DMS 273 (cell line): ENCODE measurements around the gene IQCK.

Experiments used
- DNase-seq: peaks from one replicate; lab custom pipeline; 2025; ENCODE audit not compliant: unreplicated experiment; lab: John Stamatoyannopoulos, UW

The IQCK gene

DNA sequence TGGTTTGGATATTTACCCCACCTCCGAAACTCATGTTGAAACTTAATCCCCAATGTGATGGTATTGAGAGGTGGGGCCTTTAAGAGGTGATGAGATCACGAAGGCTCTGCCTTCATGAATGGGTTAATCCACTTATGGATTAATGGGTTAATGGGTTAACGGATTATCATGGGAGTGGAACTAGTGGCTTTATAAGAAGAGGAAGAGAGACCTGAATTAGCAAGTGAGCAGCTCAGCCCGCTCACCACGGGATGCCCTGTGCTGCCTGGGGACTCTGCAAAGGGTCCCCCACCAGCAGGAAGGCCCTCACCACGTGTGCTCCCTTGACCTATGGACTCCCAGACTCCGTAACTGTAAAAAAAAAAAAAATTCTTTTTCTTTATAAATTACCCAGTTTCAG is 183.1 kb downstream of the IQCK start:
- DNase-seq: no peak

DNA sequence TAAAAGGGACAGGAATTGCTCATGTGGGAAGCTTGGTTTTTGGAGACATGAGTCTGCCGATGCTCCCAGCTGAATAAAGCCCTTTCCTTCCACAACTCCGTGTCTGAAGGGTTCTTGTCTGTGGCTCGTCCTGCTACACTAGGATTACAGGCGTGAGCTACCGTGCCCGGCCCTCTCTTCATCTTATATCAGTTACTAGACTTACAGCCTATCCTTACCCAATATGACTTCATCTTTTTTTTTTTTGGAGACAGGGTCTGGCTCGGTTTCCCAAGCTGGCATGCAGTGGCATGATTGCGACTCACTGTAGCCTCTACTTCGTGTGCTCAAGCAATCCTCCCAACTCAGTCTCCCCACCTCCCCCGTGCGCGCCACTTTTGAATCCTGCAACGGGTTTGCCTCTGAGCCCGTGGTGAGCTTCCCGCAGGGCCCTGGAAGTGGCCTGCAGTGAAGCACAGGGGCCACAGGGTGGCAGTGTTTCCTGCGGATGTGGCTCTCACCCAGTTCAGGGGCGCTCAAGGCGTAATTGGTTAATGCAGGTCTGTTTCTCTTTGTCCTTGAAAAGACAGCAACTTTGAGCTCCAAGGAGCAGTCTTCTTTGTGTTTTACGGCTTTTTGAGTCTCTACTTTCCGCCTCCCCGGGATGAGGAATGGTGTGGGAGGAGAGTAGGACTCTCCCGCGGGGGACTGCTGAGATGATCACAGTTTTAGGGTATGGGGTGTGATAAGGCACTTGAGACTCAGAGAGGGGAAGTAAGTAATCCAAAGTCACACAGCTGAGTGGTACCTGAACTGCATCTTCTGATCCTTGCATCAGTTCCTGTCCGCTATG is 189.3 kb downstream of the IQCK start:
- peak; percentile 89 for DNase-seq
